HFF-Myc (cell line): Measurements from ENCODE around the gene SMIM20.

Experiments used
- DNase-seq: peaks from one replicate; pipeline ENCODE4 v3.0.0-alpha.2; 2011; ENCODE audit warnings: low read depth; ENCODE audit errors: extremely low read depth
- H3K4me3 ChIP-seq: replicated peaks from 2 replicates; pipeline ENCODE4 v1.5.1; 2011; ENCODE audit warnings: low read depth, mild to moderate bottlenecking, control low read depth, low read length
- TF ChIP-seq, protein P1 (sequence below): IDR thresholded peaks from 2 replicates; pipeline ENCODE4 v1.5.1; 2012; ENCODE audit warnings: mild to moderate bottlenecking, low read depth, low read length, control low read depth; ENCODE audit errors: missing control alignments

SMIM20 gene

DNA sequence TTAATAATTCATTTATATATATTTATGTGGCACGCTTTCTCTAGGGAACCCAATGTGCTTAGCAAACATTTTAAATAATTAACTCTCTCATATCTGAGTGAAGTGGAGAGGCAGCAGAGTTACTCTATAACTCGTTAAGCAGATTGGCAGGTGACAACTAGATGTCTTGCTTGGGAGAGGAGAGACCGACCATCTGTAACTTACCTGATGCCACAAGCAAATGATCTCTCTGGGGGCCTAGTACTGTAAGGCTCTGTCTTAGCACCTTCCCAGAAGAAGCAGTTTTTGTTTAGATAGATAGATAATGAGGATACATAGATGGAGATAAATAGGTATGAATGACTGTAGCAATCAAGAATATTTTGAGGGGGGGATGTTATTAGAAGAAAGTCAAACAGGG, 39.4 kb upstream of the SMIM20 start:
- no peak overlapping the region for H3K4me3 ChIP-seq
- TF ChIP-seq, protein P1, sequence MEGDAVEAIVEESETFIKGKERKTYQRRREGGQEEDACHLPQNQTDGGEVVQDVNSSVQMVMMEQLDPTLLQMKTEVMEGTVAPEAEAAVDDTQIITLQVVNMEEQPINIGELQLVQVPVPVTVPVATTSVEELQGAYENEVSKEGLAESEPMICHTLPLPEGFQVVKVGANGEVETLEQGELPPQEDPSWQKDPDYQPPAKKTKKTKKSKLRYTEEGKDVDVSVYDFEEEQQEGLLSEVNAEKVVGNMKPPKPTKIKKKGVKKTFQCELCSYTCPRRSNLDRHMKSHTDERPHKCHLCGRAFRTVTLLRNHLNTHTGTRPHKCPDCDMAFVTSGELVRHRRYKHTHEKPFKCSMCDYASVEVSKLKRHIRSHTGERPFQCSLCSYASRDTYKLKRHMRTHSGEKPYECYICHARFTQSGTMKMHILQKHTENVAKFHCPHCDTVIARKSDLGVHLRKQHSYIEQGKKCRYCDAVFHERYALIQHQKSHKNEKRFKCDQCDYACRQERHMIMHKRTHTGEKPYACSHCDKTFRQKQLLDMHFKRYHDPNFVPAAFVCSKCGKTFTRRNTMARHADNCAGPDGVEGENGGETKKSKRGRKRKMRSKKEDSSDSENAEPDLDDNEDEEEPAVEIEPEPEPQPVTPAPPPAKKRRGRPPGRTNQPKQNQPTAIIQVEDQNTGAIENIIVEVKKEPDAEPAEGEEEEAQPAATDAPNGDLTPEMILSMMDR = no peak
- no peak for DNase-seq

DNA sequence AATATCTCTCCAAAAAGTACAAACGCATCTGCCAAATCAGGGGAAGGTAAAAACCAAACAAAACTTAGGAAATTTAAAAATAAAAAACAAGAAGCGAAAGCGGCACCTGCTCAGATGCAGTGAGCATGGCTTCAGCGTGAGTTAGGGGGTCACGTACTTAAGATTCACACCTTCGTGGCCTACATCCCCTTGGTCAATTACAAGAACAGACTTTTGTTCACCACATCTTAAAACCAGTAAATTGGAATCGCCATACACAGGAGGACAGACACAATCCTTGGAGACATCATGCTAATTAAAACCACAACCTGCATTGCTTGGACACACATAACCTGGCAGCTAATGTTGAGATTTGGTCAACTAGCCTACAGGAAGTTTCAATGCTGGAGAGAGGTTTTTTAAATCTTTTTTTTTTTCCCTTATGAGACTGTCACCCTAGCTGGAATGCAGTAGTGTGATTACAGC, 38.7 kb upstream of the SMIM20 start:
- no peak for DNase-seq
- TF ChIP-seq, protein P1 = no peak
- no peak overlapping the region for H3K4me3 ChIP-seq

DNA sequence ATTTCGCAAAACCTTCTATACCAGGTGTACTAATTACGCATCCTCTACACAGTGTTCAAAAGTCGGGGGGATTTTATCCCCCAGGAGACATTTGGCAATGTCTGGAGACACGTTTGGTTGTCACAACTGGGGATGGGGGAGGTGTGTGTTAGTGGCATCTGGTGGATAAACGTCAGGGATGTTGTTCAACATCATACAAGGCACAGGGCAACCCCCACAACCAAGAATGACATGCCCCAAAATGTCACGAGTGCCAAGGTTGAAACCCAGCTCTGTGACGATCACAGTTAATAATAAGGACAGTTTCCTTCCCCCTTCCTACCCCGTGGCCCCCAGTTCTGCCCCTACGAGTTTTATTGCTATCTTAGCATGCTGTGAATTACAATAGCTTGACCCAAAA, 35.3 kb upstream of the SMIM20 start:
- TF ChIP-seq, protein P1 = no peak
- no peak for DNase-seq
- no peak overlapping the region for H3K4me3 ChIP-seq

DNA sequence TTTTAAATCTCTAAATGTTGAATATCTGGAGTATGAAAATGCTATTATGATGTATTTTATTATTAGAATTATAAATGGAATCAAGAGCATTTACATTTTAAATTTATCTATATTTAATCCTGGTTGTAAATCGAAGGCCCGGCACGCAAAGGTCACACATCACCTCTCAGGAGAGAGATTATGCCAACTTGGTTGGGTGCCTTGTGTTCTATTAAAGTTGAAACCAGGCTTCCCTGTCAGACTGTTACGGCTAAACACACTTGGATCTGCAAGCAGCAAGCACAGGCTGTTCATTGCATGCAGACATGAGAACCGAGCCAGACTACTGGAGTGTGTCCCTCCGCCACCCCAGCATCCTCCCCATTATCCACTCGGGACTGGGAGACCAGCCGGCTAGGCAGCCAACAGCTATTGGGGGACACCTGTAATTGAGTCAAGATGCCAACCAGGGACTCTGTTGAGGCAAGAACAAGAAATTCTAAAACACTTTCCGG, 34.9 kb upstream of the SMIM20 start:
- H3K4me3 ChIP-seq = no peak overlapping the region
- TF ChIP-seq, protein P1 = no peak
- DNase-seq = no peak

DNA sequence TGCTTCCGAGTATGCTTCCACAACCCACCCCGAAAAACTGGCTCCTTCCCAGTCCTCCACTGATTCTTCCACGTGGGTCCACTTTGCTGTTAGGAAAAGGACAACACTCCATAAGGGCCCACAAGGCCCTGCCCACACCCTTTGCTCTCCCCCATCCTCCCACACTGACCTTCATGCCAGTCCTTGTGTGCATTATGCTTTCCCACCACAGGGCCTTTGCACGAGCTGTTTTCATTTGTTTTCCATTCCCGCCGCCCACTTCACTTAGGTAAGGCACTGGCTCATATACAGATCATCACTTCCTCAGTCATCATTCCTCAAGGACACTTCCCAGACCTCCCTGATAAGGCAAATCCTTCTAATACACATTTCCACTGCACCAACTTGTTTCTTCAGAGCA, 34.4 kb upstream of the SMIM20 start:
- H3K4me3 ChIP-seq = no peak overlapping the region
- no peak for DNase-seq
- TF ChIP-seq, protein P1 = no peak

DNA sequence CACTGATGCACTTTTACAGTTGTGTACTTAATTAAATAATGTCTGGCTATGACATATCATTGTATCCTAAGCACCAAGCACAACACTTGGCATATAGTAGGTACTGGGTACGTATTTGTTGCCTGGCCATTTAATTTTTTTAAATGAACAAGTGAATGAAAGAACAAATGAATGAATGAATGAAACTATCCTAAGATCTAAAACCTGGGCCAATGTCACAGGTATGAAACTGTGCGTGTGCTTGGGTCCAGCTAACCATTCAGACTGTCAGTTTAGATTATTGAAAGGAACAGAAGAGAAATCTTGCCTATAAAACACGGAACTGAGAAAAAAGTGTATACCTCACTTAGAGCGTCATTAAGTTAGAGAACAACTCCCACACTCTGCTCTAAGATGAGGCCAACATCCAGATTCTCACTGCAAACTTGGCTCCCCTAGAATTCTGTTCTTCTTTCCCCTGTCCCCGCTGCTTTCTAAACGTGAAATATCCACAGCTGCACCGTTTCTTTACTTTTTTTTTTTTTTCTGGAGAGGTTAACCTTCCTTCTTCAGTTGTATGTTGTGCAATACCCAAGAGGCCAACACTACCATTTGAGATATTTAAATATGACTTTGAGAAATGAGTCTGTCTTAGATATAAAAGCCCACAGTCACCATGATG, 33.9 kb upstream of the SMIM20 start:
- TF ChIP-seq, protein P1 = no peak
- DNase-seq = no peak
- no peak overlapping the region for H3K4me3 ChIP-seq

DNA sequence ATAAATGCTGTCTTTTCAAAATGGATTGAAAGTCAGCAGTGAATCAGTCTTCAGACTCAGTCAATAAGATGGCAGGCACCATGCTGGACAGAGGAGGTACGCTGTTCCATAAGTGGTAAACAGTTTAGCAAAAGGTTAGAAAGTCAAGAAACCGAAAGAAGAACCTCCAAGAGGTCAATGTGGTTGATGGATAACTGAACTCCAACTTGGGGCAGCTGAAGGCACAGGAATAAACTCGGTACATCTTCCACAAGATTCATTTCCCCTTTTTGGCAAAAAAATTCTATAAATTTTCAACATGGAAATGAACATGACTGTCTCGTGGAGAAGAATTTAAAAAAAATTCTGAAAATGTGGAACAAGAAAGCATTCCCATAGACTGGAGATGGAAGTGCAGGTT, 32.8 kb upstream of the SMIM20 start:
- DNase-seq = no peak
- TF ChIP-seq, protein P1 = no peak
- no peak overlapping the region for H3K4me3 ChIP-seq
